RWPE2 (cell line): Measurements from ENCODE around the gene RPL7L1.
"Not testable (repeated sequence)": the region's sequence is repeated elsewhere in the genome, so short reads cannot be mapped to it uniquely, and the experiment has no call there.

Experiments used
- ATAC-seq: fragments of 200-7000 bp; cut with Tn5 transposase; 3 replicates; pipeline ENCODE4 v1.9.1; 2021; ENCODE audit warnings: low read depth
- DNase-seq: peaks from one replicate; pipeline ENCODE4 v3.0.0-alpha.2; 2020; ENCODE audit warnings: low spot score
- H3K27ac ChIP-seq: fragments of 450-650 bp; 2 replicates; pipeline ENCODE4 v1.5.1; 2017; ENCODE audit warnings: mild to moderate bottlenecking; ENCODE audit not compliant: poor library complexity, severe bottlenecking
- H3K27me3 ChIP-seq: fragments of 250-450 bp; sonication (Bioruptor Pico); 2 replicates; pipeline ENCODE4 v1.5.1; 2021; ENCODE audit warnings: mild to moderate bottlenecking, moderate library complexity; ENCODE audit not compliant: insufficient read depth, poor library complexity, severe bottlenecking
- H3K36me3 ChIP-seq: fragments of 250-450 bp; sonication (Bioruptor Pico); 2 replicates; pipeline ENCODE4 v1.5.1; 2020; ENCODE audit warnings: low read depth, mild to moderate bottlenecking, moderate library complexity
- H3K4me1 ChIP-seq: fragments of 250-450 bp; sonication (Bioruptor Pico); 2 replicates; pipeline ENCODE4 v1.5.1; 2021; ENCODE audit warnings: mild to moderate bottlenecking, moderate library complexity; ENCODE audit not compliant: insufficient read depth, poor library complexity, severe bottlenecking
- H3K4me3 ChIP-seq: fragments of 250-450 bp; sonication (Bioruptor Pico); 2 replicates; pipeline ENCODE4 v1.5.1; 2021; ENCODE audit warnings: mild to moderate bottlenecking, moderate library complexity; ENCODE audit not compliant: severe bottlenecking
- H3K9me3 ChIP-seq: fragments of 250-450 bp; sonication (Bioruptor Pico); 2 replicates; pipeline ENCODE4 v1.5.1; 2021; ENCODE audit warnings: mild to moderate bottlenecking, moderate library complexity; ENCODE audit not compliant: severe bottlenecking
- TF ChIP-seq, protein P1 (sequence below): fragments of 450-650 bp; IDR thresholded peaks from one replicate; pipeline ENCODE4 v1.5.1; 2017; ENCODE audit warnings: mild to moderate bottlenecking, moderate library complexity; ENCODE audit not compliant: poor library complexity, severe bottlenecking

Gene RPL7L1

DNA sequence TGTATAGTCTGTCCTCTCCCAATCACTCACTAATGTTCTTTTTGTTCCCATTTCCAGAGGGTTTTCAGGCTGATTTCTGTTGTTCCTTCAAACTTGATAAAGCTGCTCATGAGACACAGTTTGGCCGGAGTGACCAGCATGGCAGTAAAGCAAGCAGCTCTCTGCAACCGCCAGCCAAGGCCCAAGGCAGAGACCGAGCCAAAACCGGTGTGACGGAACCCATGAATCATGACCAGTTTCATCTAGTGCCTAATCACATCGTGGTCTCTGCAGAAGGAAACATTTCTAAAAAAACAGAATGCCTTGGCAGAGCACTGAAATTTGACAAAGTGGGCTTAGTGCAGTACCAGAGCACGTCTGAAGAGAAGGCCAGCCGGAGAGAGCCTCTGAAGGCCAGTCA is 14.8 kb upstream of the RPL7L1 start:
- Histone ChIP-seq H3K4me1 (no peaks in the 10 kb centered on the region), H3K27me3 (no peaks in the 10 kb centered on the region), H3K27ac (no peak overlapping the region), H3K36me3 (peaks cover 21% of the 10 kb centered on the region), H3K4me3 (no peak overlapping the region), H3K9me3 (no peaks in the 10 kb centered on the region)
- ATAC-seq (no peak), DNase-seq (no peak)
- TF ChIP-seq, protein P1, sequence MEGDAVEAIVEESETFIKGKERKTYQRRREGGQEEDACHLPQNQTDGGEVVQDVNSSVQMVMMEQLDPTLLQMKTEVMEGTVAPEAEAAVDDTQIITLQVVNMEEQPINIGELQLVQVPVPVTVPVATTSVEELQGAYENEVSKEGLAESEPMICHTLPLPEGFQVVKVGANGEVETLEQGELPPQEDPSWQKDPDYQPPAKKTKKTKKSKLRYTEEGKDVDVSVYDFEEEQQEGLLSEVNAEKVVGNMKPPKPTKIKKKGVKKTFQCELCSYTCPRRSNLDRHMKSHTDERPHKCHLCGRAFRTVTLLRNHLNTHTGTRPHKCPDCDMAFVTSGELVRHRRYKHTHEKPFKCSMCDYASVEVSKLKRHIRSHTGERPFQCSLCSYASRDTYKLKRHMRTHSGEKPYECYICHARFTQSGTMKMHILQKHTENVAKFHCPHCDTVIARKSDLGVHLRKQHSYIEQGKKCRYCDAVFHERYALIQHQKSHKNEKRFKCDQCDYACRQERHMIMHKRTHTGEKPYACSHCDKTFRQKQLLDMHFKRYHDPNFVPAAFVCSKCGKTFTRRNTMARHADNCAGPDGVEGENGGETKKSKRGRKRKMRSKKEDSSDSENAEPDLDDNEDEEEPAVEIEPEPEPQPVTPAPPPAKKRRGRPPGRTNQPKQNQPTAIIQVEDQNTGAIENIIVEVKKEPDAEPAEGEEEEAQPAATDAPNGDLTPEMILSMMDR: no peak

DNA sequence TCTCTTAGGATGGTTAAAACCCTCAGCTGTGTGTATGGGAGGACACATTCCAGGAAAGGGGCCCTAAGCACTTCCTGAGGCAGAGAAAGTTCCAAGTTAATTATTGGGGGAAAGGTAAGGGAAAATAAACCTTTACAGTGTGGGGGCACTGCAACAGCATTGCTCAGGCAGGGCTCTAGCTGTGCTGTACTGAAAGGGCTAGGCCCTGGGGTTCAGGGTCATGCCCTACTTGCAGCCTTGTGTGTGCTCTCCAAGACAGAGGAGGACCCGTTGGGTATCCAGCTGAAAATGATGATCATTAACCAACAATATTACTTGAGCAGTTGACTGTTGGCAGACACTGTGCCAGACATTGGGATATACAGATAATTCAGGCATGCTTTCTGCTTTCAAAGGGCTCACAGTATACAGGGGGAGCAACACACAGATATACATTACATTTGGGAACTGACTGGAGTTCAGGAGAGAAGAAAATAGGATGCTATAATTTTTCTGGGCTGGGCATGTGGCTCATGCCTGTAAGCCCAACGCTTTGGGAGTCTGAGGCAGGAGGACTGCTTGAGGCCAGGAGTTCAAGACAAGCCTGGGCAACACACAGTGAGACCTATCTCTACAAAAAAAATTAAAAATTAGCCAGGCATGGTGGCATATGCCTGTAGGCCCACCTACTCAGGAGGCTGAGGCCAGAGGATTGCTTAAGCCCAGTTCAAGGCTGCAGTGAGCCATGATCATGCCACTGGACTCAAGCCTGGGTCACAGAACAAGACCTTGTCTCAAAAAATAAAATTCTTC is 9.1 kb upstream of the RPL7L1 start:
- Histone ChIP-seq H3K4me1 (no peaks in the 10 kb centered on the region), H3K27me3 (no peaks in the 10 kb centered on the region), H3K27ac (no peak overlapping the region), H3K36me3 (no peaks in the 10 kb centered on the region), H3K4me3 (no peak overlapping the region), H3K9me3 (no peaks in the 10 kb centered on the region)
- DNase-seq (no peak), ATAC-seq (no peak)
- TF ChIP-seq, protein P1: no peak

DNA sequence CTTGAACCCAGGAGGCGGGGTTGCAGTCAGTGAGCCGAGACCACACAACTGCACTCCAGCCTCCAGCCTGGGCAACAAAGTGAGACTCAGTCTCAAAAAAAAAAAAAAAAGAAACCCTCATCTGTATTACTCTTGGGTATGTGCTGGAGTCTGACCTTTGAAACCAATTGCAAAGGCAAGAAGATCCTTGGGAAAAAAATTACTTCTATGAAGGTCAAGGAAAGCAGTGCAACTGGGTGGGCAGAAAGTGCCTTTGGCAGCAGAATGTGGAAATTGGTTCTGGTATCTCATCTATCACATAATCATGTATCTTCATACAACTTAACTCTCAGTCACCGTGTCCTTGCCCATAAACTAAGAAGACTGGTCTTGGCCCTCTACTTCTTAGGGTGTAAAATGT is 7.7 kb upstream of the RPL7L1 start:
- H3K27me3 ChIP-seq: no peaks in the 10 kb centered on the region
- H3K36me3 ChIP-seq: no peaks in the 10 kb centered on the region
- H3K4me1 ChIP-seq: no peaks in the 10 kb centered on the region
- ATAC-seq: no peak
- no peaks in the 10 kb centered on the region for H3K9me3 ChIP-seq
- no peak overlapping the region for H3K4me3 ChIP-seq
- DNase-seq: no peak
- H3K27ac ChIP-seq: no peak overlapping the region
- TF ChIP-seq, protein P1: no peak

DNA sequence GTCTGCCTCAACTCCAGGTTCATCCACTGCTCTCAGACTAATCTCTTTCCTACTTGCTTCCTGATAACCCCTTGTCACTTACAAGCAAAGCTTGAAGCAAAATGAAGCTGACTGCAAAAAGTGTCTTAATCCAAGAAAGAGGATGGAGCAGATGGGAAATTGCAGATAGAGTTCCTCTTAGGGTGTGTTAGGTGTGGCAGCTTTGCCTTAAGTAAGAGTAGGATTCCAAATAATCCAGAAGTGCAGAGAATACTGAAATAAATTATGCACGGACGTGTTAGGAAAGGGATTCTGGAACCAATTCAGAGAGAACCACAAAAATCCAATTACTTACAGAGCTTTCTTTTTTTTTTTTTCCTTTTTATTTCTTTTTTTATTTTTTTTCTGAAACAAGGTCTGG is 6.1 kb upstream of the RPL7L1 start:
- no peaks in the 10 kb centered on the region for H3K4me1 ChIP-seq
- H3K36me3 ChIP-seq: no peaks in the 10 kb centered on the region
- TF ChIP-seq, protein P1: no peak
- ATAC-seq (no peak), DNase-seq (no peak)
- H3K9me3 ChIP-seq: no peaks in the 10 kb centered on the region
- H3K27ac ChIP-seq: no peak overlapping the region
- no peaks in the 10 kb centered on the region for H3K27me3 ChIP-seq
- no peak overlapping the region for H3K4me3 ChIP-seq

DNA sequence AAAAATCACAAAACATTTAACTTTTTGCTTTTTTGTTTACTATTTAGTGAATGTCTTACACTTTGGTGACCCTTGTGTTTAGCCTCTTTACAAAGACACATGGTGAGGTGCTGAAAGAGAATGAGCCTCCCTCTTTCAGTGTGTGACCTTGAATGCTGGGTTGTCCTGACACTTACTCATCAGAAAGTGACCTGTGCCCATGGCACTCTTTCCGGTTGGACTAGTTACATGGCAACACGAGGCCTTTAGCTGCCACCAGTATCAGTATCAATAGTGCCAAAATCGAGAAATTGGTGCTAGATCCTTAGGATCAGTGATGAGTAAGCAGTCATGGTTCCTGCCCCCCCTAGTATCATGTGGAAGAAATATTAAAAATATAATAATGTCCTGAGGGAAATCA is 1.7 kb upstream of the RPL7L1 start:
- no peak overlapping the region for H3K27ac ChIP-seq
- H3K4me3 ChIP-seq: no peak overlapping the region
- ATAC-seq: no peak

DNA sequence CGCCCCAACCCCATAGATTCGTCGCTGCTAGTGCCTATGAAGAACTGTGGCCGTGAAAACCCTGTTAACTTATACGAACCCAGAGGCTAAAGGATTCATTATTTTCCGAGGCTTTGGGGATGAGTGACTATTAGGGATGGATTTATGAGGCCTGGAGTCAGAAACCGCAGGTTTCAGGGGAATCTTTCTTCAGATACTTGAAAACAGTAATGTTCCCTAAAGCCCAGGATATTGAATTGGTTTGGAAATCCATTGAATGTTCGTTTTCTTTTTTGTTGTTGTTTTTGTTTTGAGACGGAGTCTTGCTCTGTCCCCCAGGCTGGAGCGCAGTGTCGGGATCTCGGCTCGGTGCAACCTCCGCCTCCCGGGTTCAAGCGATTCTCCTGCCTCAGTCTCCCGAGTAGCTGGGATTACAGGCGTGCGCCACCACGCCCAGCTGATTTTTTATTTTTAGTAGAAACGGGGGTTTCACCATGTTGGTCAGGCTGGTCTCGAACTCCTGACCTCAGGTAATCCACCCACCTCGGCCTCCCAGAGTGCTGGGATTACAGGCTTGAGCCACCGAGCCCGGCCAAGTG is 913 bp downstream of the RPL7L1 start:
- Histone ChIP-seq H3K27ac (peak overlapping the region; percentile 76), H3K36me3 (peaks cover 50% of the 10 kb centered on the region), H3K4me3 (peak overlapping the region; percentile 68)
- DNase-seq, H3K4me1 ChIP-seq, ATAC-seq, H3K9me3 ChIP-seq, H3K27me3 ChIP-seq: not testable (repeated sequence)

More for the DNA sequence above, 1.7 kb upstream of the RPL7L1 start:
- H3K27me3 ChIP-seq: no peaks in the 10 kb centered on the region
- H3K4me1 ChIP-seq: peaks cover 6% of the 10 kb centered on the region
- H3K36me3 ChIP-seq: peaks cover 24% of the 10 kb centered on the region
- no peaks in the 10 kb centered on the region for H3K9me3 ChIP-seq
- TF ChIP-seq, protein P1: no peak
- DNase-seq: no peak

DNA sequence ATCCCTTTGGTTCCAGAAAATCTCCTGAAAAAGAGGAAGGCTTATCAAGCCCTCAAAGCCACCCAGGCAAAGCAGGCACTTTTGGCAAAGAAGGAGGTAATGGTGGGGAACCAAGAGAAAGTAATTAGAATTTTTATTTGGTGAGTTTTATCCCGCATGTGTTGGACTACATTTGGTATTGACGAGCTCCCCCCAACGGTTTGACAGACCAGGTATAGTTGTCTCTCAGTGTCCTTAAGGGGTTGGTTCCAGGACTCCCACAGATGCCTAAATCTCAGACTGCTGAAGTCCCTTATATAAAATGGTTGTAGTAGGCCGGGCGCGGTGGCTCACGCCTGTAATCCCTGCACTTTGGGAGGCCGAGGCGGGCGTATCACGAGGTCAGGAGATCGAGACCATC is 1.5 kb downstream of the RPL7L1 start:
- peak overlapping the region; percentile 76 for H3K27ac ChIP-seq
- DNase-seq: not testable (repeated sequence)

More for the DNA sequence above, 1.5 kb downstream of the RPL7L1 start:
- H3K4me1 ChIP-seq, H3K27me3 ChIP-seq, H3K9me3 ChIP-seq, ATAC-seq: not testable (repeated sequence)
- H3K4me3 ChIP-seq: peak overlapping the region; percentile 68
- peaks cover 56% of the 10 kb centered on the region for H3K36me3 ChIP-seq
